HCT116 (cell line): Measurements from ENCODE around the gene ZBTB7C. TPM values are rescaled to one million over a fixed set of nuclear protein-coding genes. Genes with fewer than 3 reads are reported as not detected.

Experiments
- ATAC-seq: fragments of 200-7000 bp; cut with Tn5 transposase; 2 replicates; pipeline ENCODE4 v1.9.1; 2020; ENCODE audit warnings: mild to moderate bottlenecking, moderate library complexity
- BruUV-seq: library from RNA; stranded (reverse); fragments of 400-500 nt; replicated peaks from 2 replicates; lab custom pipeline; 2021; lab: Mats Ljungman, UMichigan
- CTCF ChIA-PET: fragments of 300-600 bp; sonication (Branson Sonifier 250); formaldehyde crosslinking; loops from one replicate; lab custom pipeline; 2021; ENCODE audit warnings: antibody characterized with exemption; lab: Charles Lee
- POLR2A ChIA-PET: fragments of 300-600, 350-600 bp; sonication (Branson Sonifier 250); formaldehyde crosslinking; loops from one replicate; lab custom pipeline; 2021; ENCODE audit warnings: antibody characterized with exemption; lab: Charles Lee
- RAD21 ChIA-PET, 2 experiments: fragments of 300-600 bp; sonication (Branson Sonifier 250); formaldehyde crosslinking; loops; one replicate each; lab custom pipeline; 2023; ENCODE audit warnings: low total read pairs in 2 of 2; ENCODE audit not compliant: uncharacterized antibody in 2 of 2, unreplicated experiment in 2 of 2, low non-redundant PET in 1 of 2; lab: Charles Lee
- DNase-seq: peaks from one replicate; pipeline ENCODE4 v3.0.0-alpha.2; 2010; ENCODE audit warnings: low read depth, low spot score
- H2AFZ ChIP-seq: fragments of 200-600 bp; shearing (Covaris generic), sonication (generic); 2 replicates; pipeline ENCODE4 v1.6.1; 2017; ENCODE audit warnings: low read depth, mixed run types, mixed read lengths, antibody characterized with exemption, low read length; ENCODE audit not compliant: poor library complexity, severe bottlenecking
- H3K27ac ChIP-seq: 2 replicates; pipeline ENCODE4 v1.5.1; 2012; ENCODE audit warnings: low read depth, low read length
- H3K27me3 ChIP-seq: fragments of 200-600 bp; sonication (generic); 2 replicates; pipeline ENCODE4 v1.6.1; 2016; ENCODE audit warnings: mixed run types, low read length, mixed read lengths; ENCODE audit not compliant: insufficient read depth
- H3K36me3 ChIP-seq, 2 experiments: fragments of 200-500 bp in 1 of 2; fragments of 200-600 bp in 1 of 2; sonication (Bioruptor generic) in 1 of 2; sonication (generic) in 1 of 2; 2 replicates each; pipeline versions ENCODE4 v1.5.1 to v1.6.1; 2014 to 2016; ENCODE audit warnings: low read length in 2 of 2, inconsistent platforms in 1 of 2, mixed read lengths in 1 of 2, mixed run types in 1 of 2; ENCODE audit not compliant: insufficient read depth in 2 of 2, control insufficient read depth in 1 of 2
- H3K4me1 ChIP-seq, 2 experiments: fragments of 200-600 bp in 1 of 2; sonication (generic) in 1 of 2; 2 replicates each; pipeline versions ENCODE4 v1.5.1 to v1.6.1; 2012 to 2017; ENCODE audit warnings: low read length in 2 of 2, inconsistent platforms in 1 of 2, mild to moderate bottlenecking in 1 of 2, mixed read lengths in 1 of 2, mixed run types in 1 of 2, moderate library complexity in 1 of 2; ENCODE audit not compliant: insufficient read depth in 2 of 2, control insufficient read depth in 1 of 2
- H3K4me2 ChIP-seq: fragments of 200-600 bp; sonication (generic); 2 replicates; pipeline ENCODE4 v1.6.1; 2017; ENCODE audit warnings: mixed run types, low read length, mixed read lengths
- H3K4me3 ChIP-seq, 2 experiments: fragments of 200-600 bp in 1 of 2; sonication (generic) in 1 of 2; replicated peaks in 1 of 2; 2 replicates each; pipeline ENCODE4 v1.5.1; 2011 to 2016; ENCODE audit warnings: low read length in 2 of 2, control low read depth in 1 of 2, low read depth in 1 of 2, mild to moderate bottlenecking in 1 of 2, mixed read lengths in 1 of 2, mixed run types in 1 of 2
- H3K79me2 ChIP-seq: fragments of 200-600 bp; sonication (generic); 2 replicates; pipeline ENCODE4 v1.6.1; 2017; ENCODE audit warnings: mild to moderate bottlenecking, mixed run types, low read length, moderate library complexity, mixed read lengths; ENCODE audit not compliant: insufficient read depth
- H3K9ac ChIP-seq: fragments of 200-600 bp; sonication (generic); 2 replicates; pipeline ENCODE4 v1.6.1; 2016; ENCODE audit warnings: low read length, mixed read lengths
- H3K9me2 ChIP-seq: fragments of 200-600 bp; sonication (generic), shearing (Covaris generic); 2 replicates; pipeline ENCODE4 v1.6.1; 2017; ENCODE audit warnings: mixed run types, mild to moderate bottlenecking, moderate library complexity; ENCODE audit not compliant: insufficient read depth
- H3K9me3 ChIP-seq, 2 experiments: fragments of 200-500 bp in 1 of 2; fragments of 200-600 bp in 1 of 2; sonication (Bioruptor generic) in 1 of 2; sonication (generic) in 1 of 2; 2 replicates each; pipeline ENCODE4 v1.6.1; 2014 to 2017; ENCODE audit warnings: low read length in 2 of 2, mixed read lengths in 2 of 2, inconsistent platforms in 1 of 2, low read depth in 1 of 2, mild to moderate bottlenecking in 1 of 2, mixed run types in 1 of 2, moderate library complexity in 1 of 2; ENCODE audit not compliant: control insufficient read depth in 1 of 2, insufficient read depth in 1 of 2
- H4K20me1 ChIP-seq: fragments of 200-600 bp; sonication (generic), shearing (Covaris generic); 2 replicates; pipeline ENCODE4 v1.6.1; 2017; ENCODE audit warnings: mixed run types, mild to moderate bottlenecking, moderate library complexity; ENCODE audit not compliant: insufficient read depth
- CEBPB ChIP-seq: IDR thresholded peaks from 2 replicates; pipeline ENCODE4 v1.6.1; 2012; ENCODE audit warnings: low read depth
- ELF1 ChIP-seq: IDR thresholded peaks from 2 replicates; pipeline ENCODE4 v1.6.1; 2012; ENCODE audit warnings: low read depth, borderline replicate concordance
- EZH2 ChIP-seq: fragments of 200-600 bp; sonication (generic); IDR thresholded peaks from 2 replicates; pipeline ENCODE4 v1.6.1; 2017; ENCODE audit warnings: antibody characterized with exemption, mixed run types
- EZH2phosphoT487 ChIP-seq: fragments of 200-600 bp; IDR thresholded peaks from 2 replicates; pipeline ENCODE4 v1.6.1; 2018; ENCODE audit warnings: antibody characterized with exemption, borderline replicate concordance
- MAX ChIP-seq: IDR thresholded peaks from 2 replicates; pipeline ENCODE4 v1.6.1; 2012
- POLR2A ChIP-seq: IDR thresholded peaks from 2 replicates; pipeline ENCODE4 v1.7.0; 2011; ENCODE audit warnings: borderline replicate concordance; ENCODE audit not compliant: insufficient read depth, insufficient read length; ENCODE audit errors: extremely low read depth
- RAD21 ChIP-seq: IDR thresholded peaks from 2 replicates; pipeline ENCODE4 v1.6.1; 2012; ENCODE audit warnings: low read depth, mild to moderate bottlenecking
- TCF7L2 ChIP-seq: IDR thresholded peaks from 2 replicates; pipeline ENCODE4 v1.7.0; 2011; ENCODE audit warnings: borderline replicate concordance, inconsistent platforms; ENCODE audit not compliant: insufficient read depth, insufficient read length; ENCODE audit errors: extremely low read depth
- ZBTB33 ChIP-seq: IDR thresholded peaks from 2 replicates; pipeline ENCODE4 v1.6.1; 2011; ENCODE audit warnings: mild to moderate bottlenecking, low read length, moderate library complexity; ENCODE audit not compliant: insufficient replicate concordance; ENCODE audit errors: extremely low read depth
- ZFX ChIP-seq: fragments of 450-650 bp; IDR thresholded peaks from 2 replicates; pipeline ENCODE4 v1.6.1; 2017
- ZNF274 ChIP-seq: fragments of 200-500 bp; sonication (Bioruptor generic); IDR thresholded peaks from 2 replicates; pipeline ENCODE4 v1.6.1; 2014; ENCODE audit warnings: mild to moderate bottlenecking, low read depth, low read length, inconsistent platforms
- intact Hi-C: fragments of 100-400 bp; cut with micrococcal nuclease; formaldehyde crosslinking; loops from 2 replicates; pipeline ENCODE4 v1.10.0; 2022
- total RNA-seq: library from RNA; stranded (reverse); gene quantifications from one replicate; pipeline ENCODE4 v1.2.1, GENCODE V29; 2021; ENCODE audit not compliant: unreplicated experiment

Gene ZBTB7C
- total RNA-seq, 1 experiment from 2014 or later, result 0.37 TPM

GRCh38 chr18:48100651-48101165 lies 308.5 kb downstream of the ZBTB7C start:
- no peak overlapping the region for H3K4me2 ChIP-seq
- H3K4me1 ChIP-seq, result no peaks in the 10 kb centered on the region
- H3K9ac ChIP-seq, result no peak overlapping the region
- no peak overlapping the region for H2AFZ ChIP-seq
- CTCF ChIA-PET, result no interaction called here
- H3K27me3 ChIP-seq, result peaks cover 16% of the 10 kb centered on the region
- no peaks in the 10 kb centered on the region for H4K20me1 ChIP-seq
- no peaks in the 10 kb centered on the region for H3K36me3 ChIP-seq
- no peak; the same call in 1 of the 2 replicates for ATAC-seq
- H3K9me3 ChIP-seq, result no peaks in the 10 kb centered on the region
- TF ChIP-seq TCF7L2 (no peak), ELF1 (no peak), MAX (no peak), ZBTB33 (no peak), EZH2 (no peak), ZNF274 (no peak), EZH2phosphoT487 (no peak), ZFX (no peak)
- TF ChIP-seq, all 23 proteins: peak for 0
- intact Hi-C loops, result no loop called here
- Histone ChIP-seq H3K27ac (no peak overlapping the region), H3K4me3 (no peak overlapping the region), H3K9me2 (no peaks in the 10 kb centered on the region), H3K79me2 (no peaks in the 10 kb centered on the region)
- POLR2A ChIA-PET, result no interaction called here
- DNase-seq, result no peak
- no TSS peak for BruUV-seq
- RAD21 ChIA-PET, result no interaction called here

GRCh38 chr18:48100165-48100575 lies 309.0 kb downstream of the ZBTB7C start:
- CTCF ChIA-PET, result no interaction called here
- POLR2A ChIA-PET, result no interaction called here
- no peak for DNase-seq
- H3K9me2 ChIP-seq, result no peaks in the 10 kb centered on the region
- H3K9ac ChIP-seq, result no peak overlapping the region
- no peaks in the 10 kb centered on the region for H3K79me2 ChIP-seq
- H3K9me3 ChIP-seq, result no peaks in the 10 kb centered on the region
- H3K27me3 ChIP-seq, result peaks cover 15% of the 10 kb centered on the region
- no TSS peak for BruUV-seq
- RAD21 ChIA-PET, result no interaction called here
- no peaks in the 10 kb centered on the region for H4K20me1 ChIP-seq
- no peak overlapping the region for H3K4me2 ChIP-seq
- no peaks in the 10 kb centered on the region for H3K4me1 ChIP-seq
- ATAC-seq, result no peak
- no peak for TF ChIP-seq RAD21
- no peak for TF ChIP-seq CEBPB
- TF ChIP-seq ZFX, result no peak
- no peak for TF ChIP-seq POLR2A
- no peak for TF ChIP-seq ZBTB33
- no peak for TF ChIP-seq EZH2
- TF ChIP-seq ZNF274, result no peak
- intact Hi-C loops, result no loop called here
- H3K36me3 ChIP-seq, result no peaks in the 10 kb centered on the region
- no peak overlapping the region for H2AFZ ChIP-seq
- H3K4me3 ChIP-seq, result no peak overlapping the region
- H3K27ac ChIP-seq, result no peak overlapping the region
